ENCODE measurements around the gene TMEM131.

GRCh38 chr2:97763176-97763845, 232.4 kb downstream of the TMEM131 start:
- TF ChIP-seq CTCF (conservative IDR thresholded peaks at IDR 0.05) (no peak), EZH2 (IDR thresholded peaks at IDR 0.05; ENCODE audit: low read depth) (no peak)

Measured in PC-9 (cell line).